IMR-90 (cell line): ENCODE measurements around the gene PCED1B.

Experiments used
- POLR2A ChIP-seq: IDR thresholded peaks from 2 replicates; pipeline ENCODE4 v1.6.1; 2012; ENCODE audit warnings: mild to moderate bottlenecking, low read depth, low read length
- SMC3 ChIP-seq: fragments of 150-350 bp; IDR thresholded peaks from 2 replicates; pipeline ENCODE4 v1.6.1; 2016; ENCODE audit warnings: low read depth, mild to moderate bottlenecking, antibody characterized with exemption, low read length, moderate library complexity
- TF ChIP-seq, protein P1 (sequence below): conservative IDR thresholded peaks from 2 replicates; pipeline ENCODE4 v1.5.1; 2012; ENCODE audit warnings: mild to moderate bottlenecking, low read depth, low read length, improper control_type of control experiment

DNA sequence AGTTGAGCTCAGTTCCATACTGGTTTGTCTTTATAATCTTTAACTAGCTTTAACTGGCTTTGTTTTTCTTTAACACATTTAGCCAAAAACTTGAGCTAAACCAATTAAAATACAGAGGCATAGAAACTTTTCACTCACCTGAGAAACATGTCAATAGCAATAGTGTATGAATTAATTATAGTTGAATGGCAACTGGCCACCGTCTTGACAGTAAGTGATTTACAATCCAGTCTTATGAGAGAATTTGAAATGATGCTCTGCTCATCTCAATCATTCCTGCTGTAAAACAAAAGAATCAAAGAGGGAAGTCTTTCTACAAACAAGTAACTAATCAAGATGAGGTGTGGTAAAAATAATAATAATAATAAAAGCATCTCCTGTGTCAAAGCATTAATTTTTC, 86.9 kb downstream of the PCED1B start:
- TF ChIP-seq, protein P1, sequence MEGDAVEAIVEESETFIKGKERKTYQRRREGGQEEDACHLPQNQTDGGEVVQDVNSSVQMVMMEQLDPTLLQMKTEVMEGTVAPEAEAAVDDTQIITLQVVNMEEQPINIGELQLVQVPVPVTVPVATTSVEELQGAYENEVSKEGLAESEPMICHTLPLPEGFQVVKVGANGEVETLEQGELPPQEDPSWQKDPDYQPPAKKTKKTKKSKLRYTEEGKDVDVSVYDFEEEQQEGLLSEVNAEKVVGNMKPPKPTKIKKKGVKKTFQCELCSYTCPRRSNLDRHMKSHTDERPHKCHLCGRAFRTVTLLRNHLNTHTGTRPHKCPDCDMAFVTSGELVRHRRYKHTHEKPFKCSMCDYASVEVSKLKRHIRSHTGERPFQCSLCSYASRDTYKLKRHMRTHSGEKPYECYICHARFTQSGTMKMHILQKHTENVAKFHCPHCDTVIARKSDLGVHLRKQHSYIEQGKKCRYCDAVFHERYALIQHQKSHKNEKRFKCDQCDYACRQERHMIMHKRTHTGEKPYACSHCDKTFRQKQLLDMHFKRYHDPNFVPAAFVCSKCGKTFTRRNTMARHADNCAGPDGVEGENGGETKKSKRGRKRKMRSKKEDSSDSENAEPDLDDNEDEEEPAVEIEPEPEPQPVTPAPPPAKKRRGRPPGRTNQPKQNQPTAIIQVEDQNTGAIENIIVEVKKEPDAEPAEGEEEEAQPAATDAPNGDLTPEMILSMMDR: no peak
- no peak for TF ChIP-seq POLR2A
- TF ChIP-seq SMC3: no peak
